NCI-H146 treated with DMSO at 0.1 percent for 48 hours (cell line): ENCODE data around the gene RAB3C.
A peak's percentile ranks its signal among the peaks of the same experiment; 100 is the strongest.

ENCODE experiments used
- DNase-seq: peaks from one replicate; lab custom pipeline; 2025; ENCODE audit not compliant: unreplicated experiment; lab: John Stamatoyannopoulos, UW

The RAB3C gene

DNA sequence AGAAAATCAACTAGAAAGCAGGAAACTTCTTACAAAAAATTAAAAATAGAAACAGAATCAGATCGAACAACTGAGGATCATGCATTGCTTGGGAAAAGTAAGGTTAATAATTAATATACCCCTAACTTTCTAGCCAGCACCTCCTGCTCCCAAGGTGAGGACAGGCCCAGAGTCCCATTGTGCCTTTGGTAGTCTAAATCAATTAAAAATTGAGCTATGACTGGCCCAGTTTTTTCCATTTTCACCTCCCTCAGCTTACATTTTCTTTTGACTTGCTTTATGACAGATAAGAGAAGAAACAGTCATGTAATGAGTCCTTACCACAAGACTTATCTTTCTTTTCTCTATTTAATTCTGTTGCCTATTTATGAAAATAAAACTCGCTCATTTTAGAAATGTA, 182.2 kb downstream of the RAB3C start:
- DNase-seq: no peak

DNA sequence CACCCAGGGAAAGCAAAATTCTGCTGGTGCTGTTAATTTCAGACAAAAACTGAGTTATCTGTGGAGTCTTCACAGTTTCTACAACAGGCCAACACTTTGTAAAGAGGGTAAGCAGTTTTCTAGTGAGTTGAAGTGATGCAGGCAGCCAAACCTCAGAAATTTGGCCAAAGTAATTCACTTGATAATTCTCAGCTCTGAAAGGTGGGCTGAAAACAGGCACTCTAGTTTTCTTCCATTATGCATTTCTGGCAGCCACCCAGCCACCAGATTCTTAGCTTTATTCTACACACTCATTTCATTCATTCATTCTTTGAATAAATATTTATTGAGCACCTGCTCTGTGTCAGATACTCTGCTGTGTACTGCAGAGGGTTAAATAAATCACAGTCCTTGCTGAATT, 184.2 kb downstream of the RAB3C start:
- no peak for DNase-seq

DNA sequence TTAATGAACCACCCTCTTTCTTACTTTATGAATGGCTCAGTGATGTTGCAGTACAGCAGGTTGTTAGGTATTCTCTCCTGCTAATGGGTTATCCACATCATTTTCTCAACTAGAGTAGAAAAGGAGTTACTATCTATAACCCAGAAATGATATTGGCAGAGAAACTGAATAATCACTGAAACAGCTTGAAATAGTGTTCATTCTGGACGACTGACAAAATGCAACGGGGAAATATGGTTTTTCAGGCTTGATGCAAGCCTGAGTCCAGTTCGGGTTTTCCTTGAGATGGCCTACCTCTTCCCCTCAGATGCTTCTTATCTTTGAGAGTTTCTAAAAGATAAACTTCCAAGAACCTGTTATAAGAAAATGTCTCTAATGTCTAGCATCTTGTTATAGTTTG, 187.3 kb downstream of the RAB3C start:
- no peak for DNase-seq

DNA sequence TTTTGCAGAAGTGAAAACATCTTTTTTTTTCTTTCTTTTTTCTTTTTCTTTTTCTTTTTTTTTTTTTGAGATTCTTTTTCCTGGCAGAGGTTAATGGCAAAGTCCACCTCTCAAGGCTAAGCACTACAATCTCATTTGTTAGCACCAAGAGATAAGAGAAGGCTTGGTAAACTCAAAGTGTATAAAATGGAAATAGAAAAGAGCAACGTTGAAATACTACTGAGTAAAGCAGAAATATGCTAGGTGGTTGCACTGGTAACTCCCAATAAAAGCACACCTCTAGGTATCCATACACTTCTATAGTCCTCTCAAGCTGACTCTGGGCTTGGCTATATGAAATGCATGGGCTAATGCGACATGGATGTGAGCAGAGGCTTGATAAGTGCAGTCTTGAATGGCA, 188.9 kb downstream of the RAB3C start:
- no peak for DNase-seq

DNA sequence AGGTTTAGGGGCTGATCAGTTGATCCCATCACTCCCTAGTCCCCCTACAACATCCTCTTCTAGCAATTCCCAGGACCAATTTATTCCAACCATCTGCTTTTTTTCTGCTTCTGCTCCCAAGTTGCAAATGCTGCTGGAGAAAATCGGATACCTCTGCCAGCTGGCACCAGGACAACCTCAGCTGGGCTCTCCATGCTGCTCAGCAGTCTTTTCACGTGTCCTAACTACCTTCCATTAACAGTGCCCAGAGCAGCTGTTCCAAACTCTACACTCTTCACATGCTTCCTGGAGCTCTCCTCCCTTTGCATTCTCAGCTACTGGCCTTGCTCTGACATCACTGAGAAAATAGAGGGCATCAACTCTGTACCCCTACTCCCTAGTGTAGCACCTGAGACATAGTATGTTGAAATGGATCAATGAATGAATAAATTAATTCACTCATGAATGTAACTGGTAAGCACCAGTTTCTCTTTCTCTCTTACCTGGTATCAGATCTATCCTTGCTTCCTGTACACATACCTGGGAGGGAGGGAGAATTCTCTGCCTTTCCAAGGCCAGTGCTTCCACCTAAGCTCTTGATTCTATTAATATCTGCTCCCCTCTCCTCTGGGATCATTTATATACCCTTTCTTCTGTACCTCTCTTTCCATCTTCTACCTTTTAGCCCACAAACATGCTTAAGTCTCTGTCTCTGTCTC, 191.0 kb downstream of the RAB3C start:
- DNase-seq: no peak

DNA sequence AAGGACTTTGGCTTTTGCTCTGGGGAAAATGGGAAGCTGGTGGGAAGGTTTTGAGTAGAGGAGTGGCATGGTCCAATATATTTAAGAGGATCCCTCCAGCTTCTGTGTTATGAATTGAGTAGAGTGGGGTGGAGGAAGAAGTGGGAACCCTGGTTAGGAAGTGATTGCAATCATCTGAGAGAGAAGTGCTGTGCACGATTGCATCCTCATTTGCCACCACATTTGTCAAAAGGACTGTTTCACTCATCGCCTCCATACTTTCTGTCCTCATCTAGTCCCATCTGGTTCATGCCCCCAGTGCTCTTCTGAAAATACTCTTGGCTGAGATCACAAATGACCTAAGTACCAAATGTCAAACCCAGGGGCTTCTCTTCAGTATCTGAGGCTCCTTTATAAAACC, 192.1 kb downstream of the RAB3C start:
- DNase-seq: no peak

DNA sequence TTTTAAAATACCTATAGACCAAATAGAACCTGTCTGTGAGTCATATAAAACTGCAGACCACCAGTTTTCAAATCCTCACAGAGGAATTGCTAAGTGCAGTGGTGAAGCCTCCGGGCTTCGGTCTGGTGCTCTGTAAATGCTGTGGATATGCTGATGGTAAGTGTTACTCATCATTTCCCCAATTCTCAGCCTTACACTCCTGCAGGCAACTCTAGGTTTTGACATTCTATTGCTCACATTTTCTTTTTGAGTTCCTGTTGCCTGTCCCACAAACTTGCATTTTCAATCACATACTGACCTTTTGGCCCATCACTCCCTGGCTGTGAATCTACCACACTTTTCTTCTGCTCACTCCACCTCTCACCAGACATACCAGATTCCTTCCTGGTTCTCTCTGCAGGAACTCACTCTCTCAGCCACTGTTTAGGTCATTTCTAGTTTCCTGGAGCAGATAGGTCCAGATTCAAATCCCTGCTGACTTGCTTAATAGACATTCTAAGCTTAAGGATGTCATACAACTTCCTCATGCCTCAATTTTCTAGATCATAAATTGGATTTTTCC, 192.9 kb downstream of the RAB3C start:
- no peak for DNase-seq

DNA sequence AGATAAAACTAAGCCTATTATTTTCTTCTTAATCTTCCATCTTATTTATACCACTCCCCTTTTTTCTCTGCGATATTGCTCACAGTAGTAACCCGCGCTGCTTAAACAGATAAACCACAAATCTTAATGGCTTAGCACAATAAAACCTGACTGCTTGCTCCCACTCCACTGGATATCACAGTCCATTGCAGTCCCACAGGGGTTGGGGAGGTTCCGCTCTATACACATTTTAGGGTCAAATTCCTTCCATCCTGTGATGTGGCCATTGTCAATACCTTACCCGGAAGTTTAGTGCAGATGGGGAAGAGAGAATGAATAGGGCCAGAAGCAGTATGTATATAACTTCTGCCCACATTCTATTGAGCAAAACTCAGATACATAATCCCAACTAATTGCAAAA, 193.7 kb downstream of the RAB3C start:
- no peak for DNase-seq

DNA sequence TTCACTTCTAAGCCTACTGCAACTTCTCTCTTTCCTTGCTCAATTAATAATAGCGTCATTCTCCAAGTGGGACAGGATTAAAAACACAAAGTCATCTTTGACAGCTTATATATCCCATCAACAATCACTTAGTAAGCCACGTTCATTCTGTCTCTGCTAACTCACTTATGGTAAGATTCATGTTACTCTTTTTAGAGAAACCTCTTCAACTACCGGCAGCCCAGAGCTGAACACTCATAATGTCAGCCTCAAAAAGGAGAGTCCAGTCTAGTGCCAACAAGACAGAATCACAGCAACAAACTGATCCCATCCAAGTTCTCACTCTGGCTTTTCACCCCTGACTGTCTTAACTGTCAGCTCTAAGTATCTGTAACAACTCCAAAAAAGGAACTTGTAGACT, 196.0 kb downstream of the RAB3C start:
- no peak for DNase-seq

DNA sequence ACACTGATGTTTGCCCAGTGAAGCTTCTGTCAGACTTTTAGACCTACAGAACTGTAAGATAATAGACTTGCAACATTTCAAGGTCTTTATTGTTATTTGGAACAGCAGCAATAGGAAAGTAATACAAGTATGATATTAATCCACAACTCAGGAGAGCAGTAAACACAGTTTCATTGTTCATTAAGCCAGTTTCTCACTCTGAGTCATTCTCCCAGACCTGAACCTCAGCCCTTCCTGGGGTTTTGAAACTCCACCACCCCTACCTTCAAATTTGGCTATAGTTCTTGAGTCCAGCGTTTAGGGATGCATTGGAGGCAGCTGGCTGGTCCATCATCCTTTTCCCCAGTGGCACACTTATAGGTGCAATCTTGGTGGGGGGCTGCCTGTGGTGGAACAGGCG, 203.2 kb downstream of the RAB3C start:
- DNase-seq: no peak

DNA sequence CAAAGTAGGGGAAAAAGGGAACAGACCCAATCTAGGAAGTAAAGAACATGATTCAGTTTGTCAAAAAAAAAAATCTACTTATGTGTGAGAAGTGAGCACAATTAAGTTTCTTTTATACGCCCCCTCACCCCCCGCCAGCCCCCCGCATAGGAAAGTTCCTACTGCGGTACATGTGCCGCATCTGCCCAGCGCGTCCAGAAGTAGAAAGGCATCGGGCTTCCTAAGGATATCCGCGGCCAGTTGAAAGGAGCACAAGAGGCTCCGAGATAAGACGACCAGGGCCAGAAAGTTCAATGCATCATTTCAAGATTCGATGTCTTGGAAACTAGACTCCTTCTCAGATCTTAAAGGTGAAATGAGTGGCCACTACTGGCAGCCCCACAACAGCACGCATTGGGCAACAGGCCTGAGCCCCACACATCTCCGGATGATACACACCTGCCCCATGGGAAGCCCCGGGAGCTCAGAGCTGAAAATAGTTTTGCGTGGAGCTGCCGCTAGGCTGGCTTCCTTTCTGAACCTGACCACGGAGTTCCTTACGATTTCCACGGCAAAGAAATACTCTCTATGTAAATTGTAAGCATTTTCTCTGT, 203.9 kb downstream of the RAB3C start:
- DNase-seq: no peak

DNA sequence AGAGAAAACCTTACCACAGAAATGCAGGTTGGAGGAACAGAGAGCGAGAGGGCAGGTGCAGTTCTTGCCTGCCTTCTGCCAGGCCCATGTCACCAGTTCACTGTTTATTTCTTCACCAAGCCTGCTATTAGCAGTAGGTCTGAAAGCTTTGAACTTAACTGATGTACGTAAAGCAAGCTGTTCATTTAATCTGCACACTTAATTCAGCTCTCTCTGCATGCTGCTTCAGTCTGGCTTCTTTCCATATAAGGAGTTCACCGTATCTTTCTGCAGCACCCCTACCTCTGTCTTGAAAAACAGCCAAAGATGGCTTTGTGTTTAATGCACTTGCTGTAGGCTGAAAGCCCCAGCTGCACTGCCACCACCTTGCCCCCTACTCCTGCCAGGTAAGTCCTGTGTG, 205.1 kb downstream of the RAB3C start:
- DNase-seq: peak; percentile 83

DNA sequence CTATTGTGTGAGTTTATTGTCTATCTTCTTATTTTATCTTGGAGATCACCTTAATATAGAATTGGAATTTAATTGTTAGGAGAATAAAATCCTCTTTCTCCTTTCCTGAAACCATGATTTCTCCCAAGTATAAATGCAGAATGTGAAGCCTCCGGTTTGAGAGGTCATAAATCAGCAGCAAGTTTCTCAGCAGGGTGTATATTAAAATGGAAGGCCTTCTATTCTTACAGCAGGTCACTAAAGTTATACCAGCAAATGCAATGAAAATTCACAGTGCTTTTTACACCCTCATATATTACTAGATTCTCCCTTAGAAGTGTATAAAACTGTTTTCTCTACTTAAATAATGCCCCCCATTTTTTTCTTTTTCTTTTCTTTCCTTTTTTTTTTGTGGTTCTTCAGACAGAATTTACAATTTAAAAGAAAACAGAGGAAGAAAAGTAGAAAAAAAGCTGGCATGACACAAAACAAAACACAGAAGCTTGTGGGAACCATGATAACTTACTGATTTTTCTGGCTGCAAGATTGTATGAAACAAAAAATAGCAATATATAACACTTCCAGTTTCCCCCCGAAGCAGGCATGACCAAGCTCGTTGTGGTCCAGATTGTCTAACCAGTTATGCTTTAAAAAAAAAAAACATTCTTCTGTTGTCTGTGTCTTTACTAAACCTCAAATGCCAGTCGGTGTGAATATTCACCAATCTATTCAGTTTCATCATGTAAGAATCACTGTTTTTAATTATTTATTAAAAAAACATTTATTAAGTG, 211.2 kb downstream of the RAB3C start:
- no peak for DNase-seq

DNA sequence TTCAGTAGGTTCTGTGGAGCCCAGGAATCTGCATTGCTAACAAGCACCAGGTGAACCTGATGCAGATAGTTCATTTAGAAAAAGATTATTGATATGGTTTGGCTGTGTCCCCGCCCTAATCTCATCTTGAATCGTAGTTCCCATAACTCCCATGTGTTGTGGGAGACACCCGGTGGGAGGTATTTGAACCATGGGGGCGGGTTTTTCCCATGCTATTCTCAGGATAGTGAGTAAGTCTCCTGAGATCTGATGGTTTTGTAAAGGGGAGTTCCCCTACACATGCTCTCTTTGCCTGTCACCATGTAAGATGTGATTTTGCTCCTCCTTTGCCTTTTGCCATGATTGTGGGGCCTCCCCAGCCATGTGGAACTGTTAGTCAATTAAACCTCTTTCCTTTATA, 212.0 kb downstream of the RAB3C start:
- no peak for DNase-seq

DNA sequence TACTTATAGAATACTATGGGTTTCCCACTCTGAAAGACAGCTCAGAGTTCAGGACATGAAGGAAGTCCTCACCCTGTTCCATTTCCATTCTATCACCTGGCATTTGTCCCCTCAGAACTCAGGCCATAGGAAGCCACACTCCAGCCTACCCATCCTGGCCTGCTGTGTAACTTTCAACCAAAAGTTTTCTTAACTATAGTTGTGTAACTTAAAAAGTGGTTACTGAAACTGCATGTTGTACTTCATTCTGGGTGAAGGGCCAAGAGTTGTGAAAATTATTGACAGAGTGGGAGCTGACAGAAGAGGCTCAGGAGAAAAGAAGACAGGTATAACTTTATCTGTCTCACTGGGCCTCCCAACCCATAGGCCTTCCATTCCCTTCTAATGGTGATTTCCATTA, 212.5 kb downstream of the RAB3C start:
- no peak for DNase-seq

DNA sequence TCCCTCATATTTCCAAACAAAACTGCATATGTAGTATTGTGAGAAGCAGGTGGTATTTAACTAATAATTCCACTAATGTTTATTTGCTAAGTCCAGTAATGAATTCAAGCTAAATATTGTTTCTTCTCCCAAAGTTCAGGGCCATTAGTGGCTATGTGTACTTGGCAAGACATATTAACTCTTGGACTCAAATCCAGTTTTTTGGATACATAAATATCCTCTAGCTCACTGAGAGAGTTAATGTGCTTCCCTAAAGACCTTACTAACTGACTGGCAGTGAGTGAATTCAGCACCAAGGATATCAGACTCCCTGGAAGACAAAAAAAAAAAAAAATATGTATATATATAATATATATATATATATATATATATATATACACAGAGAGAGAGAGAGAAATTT, 214.1 kb downstream of the RAB3C start:
- no peak for DNase-seq

DNA sequence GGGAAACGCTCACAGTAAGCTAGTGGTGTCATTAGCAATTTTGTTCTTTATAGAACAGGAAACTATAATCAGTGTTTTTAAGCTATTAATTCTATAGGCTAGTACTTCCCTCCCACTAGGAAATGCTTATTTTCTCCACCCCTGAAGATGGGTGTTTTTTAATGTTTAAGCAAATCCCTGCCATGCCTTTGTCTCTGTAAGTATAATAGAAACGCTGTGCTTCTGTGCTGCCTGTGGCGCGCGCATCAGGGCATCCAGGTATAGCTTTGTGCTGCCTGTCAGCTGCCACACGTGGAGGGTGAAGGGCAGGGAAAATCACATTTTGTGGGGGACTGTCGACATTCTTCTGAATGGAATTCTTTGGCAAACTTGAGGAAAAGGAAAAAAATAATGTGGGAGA, 217.5 kb downstream of the RAB3C start:
- DNase-seq: peak; percentile 88

DNA sequence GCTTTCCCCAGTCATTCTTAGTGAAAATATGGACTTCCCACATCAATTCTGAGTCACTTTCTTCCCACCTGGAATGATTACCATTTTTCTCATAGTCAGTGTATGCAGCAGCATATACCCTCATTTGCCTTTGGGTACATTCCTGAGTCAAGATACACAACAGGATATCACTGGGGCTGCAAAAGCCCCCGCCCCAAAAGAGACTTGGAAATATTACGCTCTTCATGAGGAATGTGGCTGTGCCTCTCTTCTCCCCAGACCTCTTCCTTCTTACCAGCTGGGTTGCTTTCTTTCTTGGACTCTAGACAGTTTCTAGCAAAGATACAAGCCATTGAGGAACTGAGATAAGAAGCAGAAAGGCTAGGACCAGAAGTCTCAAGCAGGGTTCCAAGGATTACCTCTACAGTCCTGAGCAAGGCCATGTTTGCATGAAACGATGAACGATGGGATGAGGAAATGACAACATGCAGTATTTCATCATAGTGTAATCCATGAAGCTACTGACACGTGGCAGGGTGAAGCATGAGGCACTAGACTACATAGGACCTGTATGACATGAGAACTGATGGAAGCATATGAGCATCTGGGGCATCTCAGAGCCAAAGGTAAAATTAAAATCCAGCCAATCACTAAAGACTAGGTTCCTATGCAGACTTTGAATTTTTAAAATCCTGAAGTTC, 218.1 kb downstream of the RAB3C start:
- DNase-seq: no peak

DNA sequence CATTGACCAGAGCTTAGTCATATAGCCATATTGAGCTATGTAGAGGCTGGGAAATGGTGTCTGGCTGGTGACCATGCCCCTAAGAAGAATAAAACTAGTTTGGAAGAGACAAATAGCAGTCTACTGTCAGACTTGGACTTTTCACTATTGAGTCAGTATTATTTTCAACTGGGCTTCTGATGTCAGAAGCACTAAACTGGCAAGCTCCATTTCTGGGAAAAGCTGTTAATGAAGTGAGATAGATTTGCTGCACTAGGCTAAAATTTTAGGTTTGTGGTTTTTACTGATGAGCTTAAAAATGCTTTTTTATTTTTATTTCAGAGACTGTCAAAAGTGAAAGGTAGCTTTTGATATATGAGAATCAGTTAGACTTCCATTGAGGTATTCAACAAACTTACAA, 220.2 kb downstream of the RAB3C start:
- DNase-seq: no peak

DNA sequence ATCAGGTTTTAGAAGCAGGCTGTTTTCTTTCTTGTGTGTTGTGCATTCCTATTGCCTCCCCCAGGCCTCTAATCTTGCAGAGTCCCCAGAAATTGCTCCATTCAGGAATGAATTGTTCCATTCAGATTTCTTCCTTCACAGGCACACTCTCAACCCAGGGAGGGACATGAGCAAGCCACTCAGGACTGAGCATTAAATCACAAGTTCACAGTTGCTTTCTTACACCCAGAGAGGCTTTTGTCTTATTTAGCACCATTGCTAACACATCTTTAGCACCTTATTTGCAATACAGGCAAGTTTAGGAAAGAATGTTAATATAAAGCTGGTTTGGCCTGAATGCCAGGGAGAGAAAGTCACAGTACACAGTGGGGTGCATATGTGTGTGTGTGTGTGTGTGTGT, 221.4 kb downstream of the RAB3C start:
- no peak for DNase-seq

DNA sequence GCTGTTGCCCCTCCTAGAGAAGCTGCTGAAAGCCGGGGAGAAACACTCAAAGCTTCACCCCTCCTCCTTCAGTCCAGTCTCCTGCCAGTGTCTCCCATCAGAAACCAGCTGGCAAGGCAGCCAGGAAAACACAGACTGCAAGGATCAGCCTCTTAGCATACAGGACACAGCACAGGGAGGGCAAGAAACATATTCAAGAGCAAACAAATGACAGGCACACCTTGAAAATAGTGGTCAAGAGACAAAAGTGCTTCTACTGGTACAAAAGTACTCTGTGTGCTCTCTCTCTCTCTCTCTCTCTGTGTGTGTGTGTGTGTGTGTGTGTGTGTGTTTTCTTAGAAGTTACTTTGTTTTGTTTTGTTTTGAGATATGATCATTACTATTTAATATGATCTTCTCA, 227.2 kb downstream of the RAB3C start:
- DNase-seq: no peak

DNA sequence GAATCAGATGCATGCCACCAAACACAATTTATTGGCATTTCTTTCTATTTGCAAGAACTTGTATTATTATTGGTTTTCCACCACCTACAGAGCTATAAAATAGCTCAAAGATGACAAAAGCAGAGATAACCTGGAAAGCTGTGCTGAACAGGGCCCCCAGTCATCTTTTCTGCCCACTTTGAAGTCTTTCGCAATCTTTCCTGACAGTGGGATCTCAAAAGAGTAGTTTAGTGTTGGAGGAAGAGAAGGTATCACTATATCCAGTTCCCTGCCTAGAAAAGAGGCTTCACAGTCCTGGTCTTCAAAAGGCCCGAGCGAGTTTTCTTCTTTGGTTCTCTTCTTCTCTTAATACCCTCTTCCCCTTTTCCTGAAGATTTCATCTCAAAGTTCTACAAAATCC, 231.0 kb downstream of the RAB3C start:
- DNase-seq: no peak
